HepG2 (cell line): ENCODE data around the gene PDLIM4. TPM values are rescaled to one million over a fixed set of nuclear protein-coding genes. Genes with fewer than 3 reads are reported as not detected.

ENCODE experiments used
- AHR ChIP-seq: IDR thresholded peaks from 2 replicates; pipeline ENCODE4 v1.6.1; 2018; ENCODE audit warnings: missing genetic modification reagents, missing compliant biosample characterization
- BRD4 ChIP-seq: sonication (generic); formaldehyde crosslinking; IDR thresholded peaks from 2 replicates; pipeline ENCODE4 v1.4.0; 2020; ENCODE audit warnings: missing genetic modification reagents
- DR1 ChIP-seq: sonication (generic); formaldehyde crosslinking; IDR thresholded peaks from 2 replicates; pipeline ENCODE4 v1.8.0; 2021; ENCODE audit warnings: mild to moderate bottlenecking, missing genetic modification reagents, inconsistent platforms
- KLF9 ChIP-seq: IDR thresholded peaks from 2 replicates; pipeline ENCODE4 v1.6.1; 2016; ENCODE audit warnings: low read depth
- MBNL3 ChIP-seq: fragments of 250-450 bp; sonication (Bioruptor Pico); conservative IDR thresholded peaks from 2 replicates; pipeline ENCODE4 v1.8.0; 2022; ENCODE audit warnings: mild to moderate bottlenecking, inconsistent platforms
- MEIS2 ChIP-seq: sonication (generic); formaldehyde crosslinking; IDR thresholded peaks from 2 replicates; pipeline ENCODE4 v1.9.0; 2021; ENCODE audit warnings: mild to moderate bottlenecking, missing genetic modification reagents
- MTA3 ChIP-seq: sonication (generic); formaldehyde crosslinking; IDR thresholded peaks from 2 replicates; pipeline ENCODE4 v1.4.0; 2020; ENCODE audit warnings: missing genetic modification reagents
- PHF5A ChIP-seq: IDR thresholded peaks from one replicate; pipeline ENCODE4 v1.6.1; 2018; ENCODE audit warnings: low read depth, missing genetic modification reagents; ENCODE audit not compliant: unreplicated experiment
- RBM39 ChIP-seq: fragments of 200-400 bp; formaldehyde crosslinking; IDR thresholded peaks from one replicate; pipeline ENCODE4 v1.6.1; 2018; ENCODE audit warnings: antibody characterized with exemption, mild to moderate bottlenecking, low read depth, low read length; ENCODE audit not compliant: poor library complexity, severe bottlenecking
- SAP130 ChIP-seq: IDR thresholded peaks from 2 replicates; pipeline ENCODE4 v1.6.1; 2016; ENCODE audit warnings: low read depth
- TARDBP ChIP-seq: sonication (generic); formaldehyde crosslinking; IDR thresholded peaks from 2 replicates; pipeline ENCODE4 v1.8.0; 2022; ENCODE audit warnings: mild to moderate bottlenecking, missing genetic modification reagents
- TP53 ChIP-seq: sonication (generic); formaldehyde crosslinking; conservative IDR thresholded peaks from 2 replicates; pipeline ENCODE4 v1.4.0; 2020; ENCODE audit warnings: missing genetic modification reagents
- U2AF2 ChIP-seq: fragments of 200-400 bp; formaldehyde crosslinking; IDR thresholded peaks from 2 replicates; pipeline ENCODE4 v1.6.1; 2017; ENCODE audit warnings: low read depth, mild to moderate bottlenecking, low read length
- WIZ ChIP-seq: sonication (generic); formaldehyde crosslinking; IDR thresholded peaks from 2 replicates; pipeline ENCODE4 v1.5.1; 2020; ENCODE audit warnings: mild to moderate bottlenecking, missing genetic modification reagents
- ZBTB38 ChIP-seq: sonication (generic); formaldehyde crosslinking; IDR thresholded peaks from 2 replicates; pipeline ENCODE4 v1.5.1; 2020; ENCODE audit warnings: mild to moderate bottlenecking, missing genetic modification reagents
- ZFP62 ChIP-seq: sonication (generic); formaldehyde crosslinking; IDR thresholded peaks from 2 replicates; pipeline ENCODE4 v1.4.0; 2020; ENCODE audit warnings: missing genetic modification reagents
- ZFP82 ChIP-seq: sonication (generic); formaldehyde crosslinking; IDR thresholded peaks from 2 replicates; pipeline ENCODE4 v1.5.1; 2020; ENCODE audit warnings: mild to moderate bottlenecking, missing genetic modification reagents, borderline replicate concordance
- ZMYM3 ChIP-seq: sonication (generic); formaldehyde crosslinking; IDR thresholded peaks from 2 replicates; pipeline ENCODE4 v1.5.1; 2020; ENCODE audit warnings: mild to moderate bottlenecking, missing genetic modification reagents
- ZNF256 ChIP-seq: sonication (generic); formaldehyde crosslinking; conservative IDR thresholded peaks from 2 replicates; pipeline ENCODE4 v1.4.0; 2020; ENCODE audit warnings: missing genetic modification reagents
- ZNF33A ChIP-seq: sonication (generic); formaldehyde crosslinking; IDR thresholded peaks from 2 replicates; pipeline ENCODE4 v1.5.1; 2020; ENCODE audit warnings: missing genetic modification reagents, mild to moderate bottlenecking, moderate library complexity, borderline replicate concordance
- ZNF547 ChIP-seq: sonication (generic); formaldehyde crosslinking; IDR thresholded peaks from 2 replicates; pipeline ENCODE4 v1.5.1; 2020; ENCODE audit warnings: mild to moderate bottlenecking, missing genetic modification reagents
- ZNF672 ChIP-seq: sonication (generic); formaldehyde crosslinking; IDR thresholded peaks from 2 replicates; pipeline ENCODE4 v1.8.1; 2022; ENCODE audit warnings: missing genetic modification reagents
- ZNF737 ChIP-seq: sonication (generic); formaldehyde crosslinking; IDR thresholded peaks from 2 replicates; pipeline ENCODE4 v1.5.0; 2020; ENCODE audit warnings: missing genetic modification reagents, mild to moderate bottlenecking, borderline replicate concordance
- ZNF883 ChIP-seq: sonication (generic); formaldehyde crosslinking; IDR thresholded peaks from 2 replicates; pipeline ENCODE4 v1.5.1; 2020; ENCODE audit warnings: mild to moderate bottlenecking, missing genetic modification reagents; ENCODE audit errors: not compliant biosample characterization
- ZSCAN21 ChIP-seq: sonication (generic); formaldehyde crosslinking; IDR thresholded peaks from 2 replicates; pipeline ENCODE4 v1.8.0; 2022; ENCODE audit warnings: mild to moderate bottlenecking, missing genetic modification reagents, moderate library complexity, borderline replicate concordance
- polyA plus RNA-seq, 8 experiments: library from polyadenylated mRNA; depleted of rRNA in 3 of 8; stranded (reverse) in 7 of 8; unstranded in 1 of 8; fragments of >200 nt; fragmentation: Illumina TruSeq in 4 of 8; extraction: Trizol in 4 of 8; gene quantifications; 2 replicates each; pipeline versions ENCODE4 v1.2.1 to v1.2.3, GENCODE V29; 2011 to 2016; ENCODE audit warnings: low read depth in 4 of 8, missing spikeins in 1 of 8, mixed read lengths in 1 of 8; ENCODE audit not compliant: insufficient read depth in 1 of 8
- total RNA-seq, 5 experiments: library from RNA; depleted of rRNA; stranded (reverse); fragments of >200 nt; fragmentation: Illumina TruSeq; extraction: Trizol; gene quantifications; 2 replicates each; pipeline ENCODE4 v1.2.3, GENCODE V29; 2016; ENCODE audit warnings: low read depth in 1 of 5
- TF ChIP-seq, protein P1 (sequence below): sonication (generic); formaldehyde crosslinking; IDR thresholded peaks from 2 replicates; pipeline ENCODE4 v1.4.0; 2020; ENCODE audit warnings: missing genetic modification reagents
- TF ChIP-seq, protein P2 (sequence below): sonication (generic); formaldehyde crosslinking; IDR thresholded peaks from 2 replicates; pipeline ENCODE4 v1.4.0; 2020; ENCODE audit warnings: missing genetic modification reagents

Gene PDLIM4
- total and polyA plus RNA-seq, 2 of the 13 experiments (the other 11 are each of a cell fraction or from before 2014, with no cell fraction given): 1.1 to 2.3 TPM

DNA sequence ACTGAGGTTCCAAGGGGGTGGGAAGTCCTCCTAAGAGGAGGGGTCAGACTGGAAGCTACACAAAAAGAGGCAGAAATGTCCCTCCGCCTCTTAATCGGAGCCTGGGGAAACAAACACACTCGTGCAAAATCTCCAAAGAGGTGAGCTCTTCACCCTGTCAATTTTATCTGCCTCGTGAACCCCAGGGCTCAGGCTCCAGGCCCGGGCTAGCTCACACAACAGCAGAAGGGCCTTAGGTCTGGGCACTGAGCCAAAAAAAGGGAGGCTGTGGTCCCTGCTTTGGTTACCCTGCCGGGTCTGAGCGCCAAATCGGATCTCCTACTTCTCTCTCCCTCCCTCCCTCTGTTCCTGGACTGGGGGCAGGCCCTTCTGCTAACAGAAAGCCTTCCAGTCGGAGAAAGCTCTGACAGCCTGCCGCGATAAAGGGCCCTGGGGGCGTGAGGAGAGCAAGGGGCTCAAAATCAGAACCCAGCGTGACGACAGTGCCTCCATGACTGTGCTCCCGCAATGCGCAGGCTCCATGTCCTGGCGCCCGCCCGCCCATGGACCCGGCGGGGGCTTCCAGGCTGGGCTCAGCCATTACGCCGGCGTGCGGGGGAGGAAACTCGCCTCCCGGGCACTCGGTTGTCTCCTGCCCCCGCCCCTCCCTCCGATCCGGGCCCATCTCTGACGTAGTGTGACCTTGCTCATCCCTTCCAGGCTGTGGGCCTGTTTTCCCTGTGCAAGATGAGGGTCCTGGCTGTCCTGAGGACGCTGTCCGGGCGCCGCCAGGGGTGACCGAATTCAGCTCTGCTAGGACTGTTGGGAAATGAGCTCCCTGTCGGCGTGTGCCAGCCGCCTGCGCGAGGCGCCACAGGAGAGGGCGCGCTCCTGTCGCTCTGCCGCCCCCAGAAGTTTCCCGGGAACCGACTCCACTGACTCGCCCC is 35.8 kb downstream of the PDLIM4 start (continued):
- TF ChIP-seq ZBTB38 (peak; percentile 5; the same call in 1 of the 2 replicates), AHR (0 out of 2 replicates have a peak, but pooled peaks have one; percentile 40), MBNL3 (CRISPR knock-in tag) (no peak), DR1 (CRISPR knock-in tag) (no peak; the same call in 1 of the 2 replicates), TP53 (CRISPR knock-in tag) (no peak), BRD4 (CRISPR knock-in tag) (no peak; the same call in 1 of the 2 replicates), MEIS2 (CRISPR knock-in tag) (no peak), ZNF256 (CRISPR knock-in tag) (no peak; the same call in 1 of the 2 replicates), ZNF883 (CRISPR knock-in tag) (peak; percentile 90), RBM39 (peak; percentile 73), ZFP82 (CRISPR knock-in tag) (peak; percentile 87; the same call in 1 of the 2 replicates), ZSCAN21 (CRISPR knock-in tag) (peak; percentile 23; the same call in 1 of the 2 replicates), PHF5A (CRISPR knock-in tag) (no peak), ZNF737 (CRISPR knock-in tag) (no peak), WIZ (peak; percentile 1; the same call in 1 of the 2 replicates), SAP130 (CRISPR knock-in tag) (peak; percentile 63), ZMYM3 (CRISPR knock-in tag) (peak; percentile 13; the same call in 1 of the 2 replicates), ZFP62 (CRISPR knock-in tag) (no peak), KLF9 (CRISPR knock-in tag) (no peak), MTA3 (no peak), U2AF2 (no peak), ZNF547 (CRISPR knock-in tag) (peak; percentile 87; the same call in 1 of the 2 replicates), TARDBP (CRISPR knock-in tag) (peak; percentile 76; the same call in 1 of the 2 replicates), ZNF672 (no peak), ZNF33A (CRISPR knock-in tag) (no peak)
- TF ChIP-seq, protein P1, sequence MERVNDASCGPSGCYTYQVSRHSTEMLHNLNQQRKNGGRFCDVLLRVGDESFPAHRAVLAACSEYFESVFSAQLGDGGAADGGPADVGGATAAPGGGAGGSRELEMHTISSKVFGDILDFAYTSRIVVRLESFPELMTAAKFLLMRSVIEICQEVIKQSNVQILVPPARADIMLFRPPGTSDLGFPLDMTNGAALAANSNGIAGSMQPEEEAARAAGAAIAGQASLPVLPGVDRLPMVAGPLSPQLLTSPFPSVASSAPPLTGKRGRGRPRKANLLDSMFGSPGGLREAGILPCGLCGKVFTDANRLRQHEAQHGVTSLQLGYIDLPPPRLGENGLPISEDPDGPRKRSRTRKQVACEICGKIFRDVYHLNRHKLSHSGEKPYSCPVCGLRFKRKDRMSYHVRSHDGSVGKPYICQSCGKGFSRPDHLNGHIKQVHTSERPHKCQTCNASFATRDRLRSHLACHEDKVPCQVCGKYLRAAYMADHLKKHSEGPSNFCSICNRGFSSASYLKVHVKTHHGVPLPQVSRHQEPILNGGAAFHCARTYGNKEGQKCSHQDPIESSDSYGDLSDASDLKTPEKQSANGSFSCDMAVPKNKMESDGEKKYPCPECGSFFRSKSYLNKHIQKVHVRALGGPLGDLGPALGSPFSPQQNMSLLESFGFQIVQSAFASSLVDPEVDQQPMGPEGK: peak; percentile 96
- TF ChIP-seq, protein P2, sequence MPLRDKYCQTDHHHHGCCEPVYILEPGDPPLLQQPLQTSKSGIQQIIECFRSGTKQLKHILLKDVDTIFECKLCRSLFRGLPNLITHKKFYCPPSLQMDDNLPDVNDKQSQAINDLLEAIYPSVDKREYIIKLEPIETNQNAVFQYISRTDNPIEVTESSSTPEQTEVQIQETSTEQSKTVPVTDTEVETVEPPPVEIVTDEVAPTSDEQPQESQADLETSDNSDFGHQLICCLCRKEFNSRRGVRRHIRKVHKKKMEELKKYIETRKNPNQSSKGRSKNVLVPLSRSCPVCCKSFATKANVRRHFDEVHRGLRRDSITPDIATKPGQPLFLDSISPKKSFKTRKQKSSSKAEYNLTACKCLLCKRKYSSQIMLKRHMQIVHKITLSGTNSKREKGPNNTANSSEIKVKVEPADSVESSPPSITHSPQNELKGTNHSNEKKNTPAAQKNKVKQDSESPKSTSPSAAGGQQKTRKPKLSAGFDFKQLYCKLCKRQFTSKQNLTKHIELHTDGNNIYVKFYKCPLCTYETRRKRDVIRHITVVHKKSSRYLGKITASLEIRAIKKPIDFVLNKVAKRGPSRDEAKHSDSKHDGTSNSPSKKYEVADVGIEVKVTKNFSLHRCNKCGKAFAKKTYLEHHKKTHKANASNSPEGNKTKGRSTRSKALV (CRISPR knock-in tag): no peak
